HG03135 (cell line): ENCODE data around the gene VPS29.
A peak's percentile ranks its signal among the peaks of the same experiment; 100 is the strongest.
"Not testable (repeated sequence)": the region's sequence is repeated elsewhere in the genome, so short reads cannot be mapped to it uniquely, and the experiment has no call there.

ENCODE experiments used
- ATAC-seq: cut with Tn5 transposase; IDR thresholded peaks from one replicate; pipeline ENCODE4 v1.9.1; 2021; ENCODE audit warnings: mild to moderate bottlenecking, moderate library complexity; ENCODE audit not compliant: unreplicated experiment

The VPS29 gene

GRCh38 chr12:110528277-110528839 lies 26.4 kb upstream of the VPS29 start:
- no peak for ATAC-seq

- ATAC-seq = not testable (repeated sequence)
Observed at GRCh38 chr12:110520876-110521712, 19.2 kb upstream of the VPS29 start.

DNA sequence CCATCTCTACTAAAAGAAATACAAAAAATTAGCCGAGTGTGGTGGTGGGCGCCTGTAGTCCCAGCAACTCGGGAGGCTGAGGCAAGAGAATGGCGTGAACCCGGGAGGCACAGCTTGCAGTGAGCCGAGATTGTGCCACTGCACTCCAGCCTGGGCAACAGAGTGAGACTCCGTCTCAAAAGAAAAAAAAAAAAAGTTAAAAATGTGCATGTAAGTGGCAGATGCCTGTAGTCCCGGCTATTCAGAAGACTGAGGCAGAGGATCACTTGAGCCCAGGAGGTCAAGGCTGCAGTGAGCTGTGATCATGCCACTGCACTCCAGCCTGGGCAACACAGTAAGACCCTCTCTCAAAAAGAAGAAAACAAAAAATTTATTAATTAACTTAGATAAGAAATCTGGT lies 16.1 kb upstream of the VPS29 start:
- ATAC-seq = not testable (repeated sequence)

DNA sequence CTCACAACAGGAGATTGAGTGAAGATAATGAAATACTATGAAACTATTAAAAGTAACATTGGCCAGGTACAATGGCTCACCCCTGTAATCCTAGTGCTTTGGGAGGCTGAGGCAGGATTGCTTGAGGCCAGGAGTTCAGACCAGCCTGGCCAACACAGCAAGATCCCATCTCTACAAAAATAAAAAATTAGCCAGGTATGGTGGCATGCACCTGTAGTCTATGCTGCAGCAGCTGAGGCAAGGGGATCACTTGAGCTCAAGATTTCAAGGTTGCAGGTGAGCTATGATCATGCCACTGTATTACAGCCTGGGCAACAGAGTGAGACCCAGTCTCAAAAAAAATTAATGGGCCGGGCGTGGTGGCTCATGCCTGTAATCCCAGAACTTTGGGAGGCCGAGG lies 15.1 kb upstream of the VPS29 start:
- ATAC-seq = no peak

GRCh38 chr12:110514363-110514762 lies 12.5 kb upstream of the VPS29 start:
- no peak for ATAC-seq

GRCh38 chr12:110513842-110514241 lies 11.9 kb upstream of the VPS29 start:
- ATAC-seq = no peak

DNA sequence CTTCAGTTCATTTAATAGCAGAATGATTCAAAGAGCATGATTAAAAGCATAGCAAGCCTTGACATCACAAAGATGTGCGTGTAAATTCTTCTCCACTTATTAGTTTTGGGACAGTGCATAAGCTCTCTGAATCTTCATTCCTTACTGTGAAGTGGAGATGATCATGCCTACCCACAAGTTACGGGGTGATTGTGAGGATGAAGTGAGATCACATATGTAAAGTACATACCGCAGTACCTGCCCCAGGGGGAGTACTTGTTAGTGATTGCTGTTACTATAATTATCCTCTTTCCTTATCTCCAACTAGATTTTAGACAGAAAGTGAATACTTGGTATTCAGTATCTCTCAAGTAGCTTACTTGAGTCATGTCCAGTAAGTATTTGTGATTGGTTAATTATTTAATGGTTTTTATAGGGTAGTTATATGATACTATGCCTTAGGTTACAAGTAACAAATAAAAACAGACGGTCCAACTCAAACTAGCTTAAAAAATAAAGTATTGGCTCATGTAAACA lies 6.2 kb upstream of the VPS29 start:
- no peak for ATAC-seq

- no peak for ATAC-seq
Observed at GRCh38 chr12:110505332-110505731, 3.4 kb upstream of the VPS29 start.

- ATAC-seq = no peak
Observed at GRCh38 chr12:110503432-110503831, 1.5 kb upstream of the VPS29 start.

GRCh38 chr12:110501399-110501751 lies 536 bp downstream of the VPS29 start:
- peak; percentile 3 for ATAC-seq

DNA sequence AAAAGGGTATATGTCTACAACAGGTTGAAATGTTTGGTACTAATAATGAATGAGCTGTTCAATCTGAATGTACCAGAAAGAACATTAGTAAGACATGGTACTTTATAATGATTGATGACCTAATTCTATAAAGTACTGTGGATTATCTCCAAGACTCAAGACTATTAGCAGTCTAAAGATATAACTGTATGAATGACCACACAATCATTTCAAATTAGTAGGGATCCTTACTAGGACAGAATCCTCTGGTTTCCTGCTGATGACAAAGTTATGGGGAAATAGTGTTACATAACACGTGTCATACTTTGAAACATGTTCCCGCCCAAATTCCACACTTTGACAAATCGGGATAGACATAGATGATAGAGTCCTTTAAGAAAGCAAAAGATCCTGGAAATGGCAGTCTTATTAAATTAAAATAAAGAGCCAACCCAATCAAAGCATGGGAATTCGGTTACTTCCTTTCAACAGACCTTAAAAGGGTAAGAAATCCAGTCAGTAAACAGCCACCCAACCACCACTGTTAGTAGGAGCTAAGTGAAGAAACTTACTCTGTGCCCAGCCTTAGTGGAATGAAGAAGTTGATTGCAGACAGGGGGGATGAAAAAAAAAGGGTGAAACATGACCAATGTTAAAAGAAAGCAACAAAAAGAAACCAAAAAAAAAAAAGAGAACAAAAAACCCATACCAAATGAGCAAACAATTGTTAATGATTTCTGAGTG lies 2.8 kb downstream of the VPS29 start:
- ATAC-seq = no peak

- ATAC-seq = no peak
Observed at GRCh38 chr12:110475426-110475825, 26.5 kb downstream of the VPS29 start.

DNA sequence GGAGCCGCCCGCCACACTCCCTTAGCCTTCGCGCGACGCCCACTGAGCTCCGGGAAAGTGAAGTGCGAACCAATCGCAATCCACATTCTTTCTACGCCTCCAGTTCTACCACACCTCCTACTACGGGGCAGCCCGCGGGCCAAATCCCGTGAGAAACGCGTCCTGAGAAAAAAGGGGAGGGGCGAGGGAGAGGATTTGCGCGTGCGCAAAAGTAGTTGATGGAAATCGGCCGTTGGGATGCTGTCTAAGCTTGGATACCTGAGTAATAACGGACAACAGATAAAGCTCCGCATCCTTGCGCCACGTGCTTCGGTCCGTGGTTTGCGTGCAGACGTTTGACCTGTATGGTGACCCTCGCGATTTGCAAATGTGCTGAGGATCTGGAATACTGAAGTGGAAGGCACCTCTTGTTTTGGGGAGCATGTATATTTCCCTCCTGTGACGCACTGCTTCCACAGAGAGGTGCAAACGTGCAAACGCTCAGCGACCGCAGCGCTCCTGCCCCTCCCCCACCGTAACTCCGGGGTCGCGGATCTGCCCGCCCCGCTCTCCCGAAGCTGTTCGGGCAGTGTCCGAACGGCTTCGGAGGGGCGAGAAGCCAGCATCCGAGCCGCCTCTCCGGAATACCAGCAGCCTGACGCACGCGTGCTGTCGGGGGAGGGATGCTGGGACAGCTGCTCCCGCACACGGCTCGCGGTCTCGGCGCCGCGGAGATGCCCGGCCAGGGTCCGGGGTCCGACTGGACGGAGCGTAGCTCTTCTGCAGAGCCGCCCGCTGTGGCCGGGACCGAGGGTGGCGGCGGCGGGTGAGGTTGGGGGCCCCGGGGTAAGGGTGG lies 33.5 kb downstream of the VPS29 start, which contains the start of the genes FAM216A and GPN3:
FAM216A (plus strand) TSS at position 632 of the 835 bp plus-strand sequence; CDS start at position 663, 31 bp downstream.
GPN3 (minus strand) TSS at position 44 of the 835 bp plus-strand sequence. CDS start 54 bp downstream, outside the sequence.
- peak; percentile 72 for ATAC-seq

DNA sequence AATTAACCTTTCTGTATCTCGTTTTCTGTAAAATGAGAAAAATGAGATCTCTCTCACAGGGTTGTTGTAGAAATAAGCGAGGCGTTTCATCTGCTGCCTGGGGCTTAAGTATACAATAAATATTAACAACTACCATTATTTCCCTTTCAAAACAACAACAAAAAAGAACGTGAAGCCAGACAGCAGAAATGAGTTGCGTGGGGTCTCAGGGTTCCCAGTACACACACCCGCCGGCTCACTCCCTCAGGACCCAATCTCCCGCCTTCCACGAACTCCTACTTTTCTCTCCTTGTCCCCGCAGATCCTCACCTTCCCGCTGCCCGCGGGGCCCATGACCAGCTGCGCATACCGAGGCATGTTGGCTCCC lies 34.1 kb downstream of the VPS29 start:
- no peak for ATAC-seq

- no peak for ATAC-seq
Observed at GRCh38 chr12:110466791-110467190, 35.1 kb downstream of the VPS29 start.

DNA sequence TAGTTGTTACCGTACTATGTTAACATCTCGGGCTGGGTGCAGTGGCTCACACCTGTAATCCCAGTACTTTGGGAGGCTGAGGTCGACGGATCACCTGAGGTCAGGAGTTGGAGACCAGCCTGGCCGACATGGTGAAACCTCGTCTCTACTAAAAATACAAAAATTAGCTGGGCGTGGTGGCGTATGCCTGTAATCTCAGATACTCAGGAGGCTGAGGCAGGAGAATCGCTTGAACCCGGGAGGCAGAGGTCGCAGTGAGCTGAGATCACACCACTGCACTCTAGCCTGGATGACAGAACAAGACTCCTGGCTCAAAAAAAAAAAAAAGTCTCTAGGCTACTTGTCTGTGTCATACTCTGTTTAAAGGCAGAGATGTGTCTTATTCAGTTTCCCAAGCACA lies 36.1 kb downstream of the VPS29 start:
- ATAC-seq = not testable (repeated sequence)

GRCh38 chr12:110465024-110465423 lies 36.9 kb downstream of the VPS29 start:
- no peak for ATAC-seq

DNA sequence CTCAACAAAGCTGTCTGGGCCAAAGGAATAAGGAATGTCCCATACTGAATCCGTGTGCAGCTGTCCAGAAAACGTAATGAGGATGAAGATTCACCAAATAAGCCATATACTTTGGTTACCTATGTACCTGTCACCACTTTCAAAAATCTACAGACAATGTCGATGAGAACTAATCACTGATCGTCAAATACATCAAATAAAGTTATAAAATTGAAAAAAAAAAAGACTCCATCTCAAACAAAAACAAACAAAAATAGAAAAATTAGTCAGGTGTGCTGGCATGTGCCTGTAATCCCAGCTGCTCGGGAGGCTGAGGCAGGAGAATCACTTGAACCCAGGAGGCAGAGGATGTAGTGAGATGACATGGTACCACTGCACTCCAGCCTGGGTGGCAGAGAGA lies 40.7 kb downstream of the VPS29 start:
- ATAC-seq = not testable (repeated sequence)

DNA sequence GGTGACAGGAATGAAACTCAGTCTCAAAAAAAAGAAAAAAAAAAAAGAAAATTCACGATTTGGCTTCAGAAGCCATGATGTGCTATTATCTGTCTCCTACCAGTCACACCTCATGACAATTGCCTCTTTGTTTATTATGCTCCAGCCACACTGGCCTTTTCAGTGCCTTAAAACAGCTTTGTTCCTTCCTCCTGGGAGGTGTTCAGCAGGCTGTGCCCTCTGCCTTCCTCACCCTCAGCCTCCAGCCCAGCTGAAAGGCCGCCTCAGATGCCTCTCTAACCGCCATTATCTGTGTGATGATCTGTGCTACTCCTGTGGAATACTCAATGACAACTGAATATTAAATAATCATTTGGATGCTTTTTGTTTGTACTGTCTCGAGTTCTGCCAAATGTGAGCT lies 43.2 kb downstream of the VPS29 start:
- no peak for ATAC-seq

DNA sequence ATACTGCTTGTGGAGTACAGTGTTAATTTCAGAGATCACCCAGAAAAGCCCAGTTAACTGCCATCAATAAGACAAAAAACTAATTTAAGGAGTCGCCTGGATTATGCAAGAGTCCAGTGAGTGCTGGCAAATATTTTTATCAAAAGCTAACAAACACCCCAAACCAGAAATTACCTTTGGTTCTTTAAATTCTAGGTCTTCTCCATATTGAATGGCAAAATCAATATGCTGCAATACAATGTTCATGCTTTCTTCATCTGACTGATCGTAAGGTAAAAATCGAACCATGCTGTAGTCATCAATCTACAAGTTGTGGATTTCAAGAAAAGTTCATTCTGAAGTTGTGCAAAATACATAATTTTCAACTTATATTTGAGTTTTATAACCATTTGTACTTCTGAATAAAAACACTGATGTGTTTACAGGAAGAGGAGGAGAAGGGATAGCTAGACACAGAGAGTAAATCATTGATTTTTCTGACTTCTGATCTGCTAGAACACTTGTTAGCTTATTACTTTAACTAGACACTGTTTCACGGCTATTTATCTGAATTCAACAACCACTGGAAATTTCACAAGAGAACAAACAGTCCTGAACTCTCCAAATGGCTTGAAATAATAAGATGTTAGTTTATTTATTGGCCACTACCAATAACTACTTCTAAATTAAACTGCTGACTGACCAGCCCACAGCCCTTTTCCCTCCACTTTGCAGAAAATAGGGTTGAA lies 48.2 kb downstream of the VPS29 start:
- ATAC-seq = no peak
